Neural cell (in vitro differentiated cells): ENCODE results near the gene GH1. TPM values are rescaled to one million over a fixed set of nuclear protein-coding genes. Genes with fewer than 3 reads are reported as not detected.

ENCODE experiments used
- H2AFZ ChIP-seq: fragments of 200-600, 300-800 bp; sonication (generic), shearing (Covaris generic); 2 replicates; pipeline ENCODE4 v1.6.0; 2014; ENCODE audit warnings: low read depth, mild to moderate bottlenecking, antibody characterized with exemption, low read length, moderate library complexity
- H3F3A ChIP-seq: fragments of 200-600 bp; shearing (Covaris generic); 2 replicates; pipeline ENCODE4 v1.6.1; 2016; ENCODE audit warnings: mild to moderate bottlenecking, moderate library complexity, mixed read lengths, antibody characterized with exemption, low read length; ENCODE audit not compliant: insufficient read depth, poor library complexity, severe bottlenecking
- H3K27ac ChIP-seq: fragments of 200-600, 300-800 bp; sonication (generic), shearing (Covaris generic); 2 replicates; pipeline ENCODE4 v1.5.1; 2014; ENCODE audit warnings: mild to moderate bottlenecking, low read length, moderate library complexity
- H3K27me3 ChIP-seq: fragments of 300-800, 200-600 bp; sonication (generic), shearing (Covaris generic); 2 replicates; pipeline ENCODE4 v1.6.0; 2014; ENCODE audit warnings: mild to moderate bottlenecking, low read depth, low read length, moderate library complexity; ENCODE audit not compliant: insufficient read depth
- H3K36me3 ChIP-seq: fragments of 300-800, 200-600 bp; sonication (generic), shearing (Covaris generic); 2 replicates; pipeline ENCODE4 v1.5.1; 2014; ENCODE audit warnings: mild to moderate bottlenecking, antibody characterized with exemption, low read length, moderate library complexity; ENCODE audit not compliant: insufficient read depth
- H3K4me2 ChIP-seq: fragments of 300-800, 200-600 bp; sonication (generic), shearing (Covaris generic); 2 replicates; pipeline ENCODE4 v1.6.0; 2014; ENCODE audit warnings: mild to moderate bottlenecking, low read length
- H3K4me3 ChIP-seq: fragments of 300-800, 200-600 bp; sonication (generic), shearing (Covaris generic); 2 replicates; pipeline ENCODE4 v1.5.1; 2014; ENCODE audit warnings: mild to moderate bottlenecking, low read length, moderate library complexity
- H3K79me2 ChIP-seq: fragments of 200-600 bp; shearing (Covaris generic); replicated peaks from 2 replicates; pipeline ENCODE4 v1.6.0; 2014; ENCODE audit warnings: mild to moderate bottlenecking, low read length, moderate library complexity; ENCODE audit not compliant: insufficient read depth
- H3K9ac ChIP-seq: fragments of 300-800, 200-600 bp; sonication (generic), shearing (Covaris generic); 2 replicates; pipeline ENCODE4 v1.6.1; 2016; ENCODE audit warnings: mild to moderate bottlenecking, low read length, mixed read lengths
- H3K9me2 ChIP-seq: fragments of 200-600 bp; shearing (Covaris generic); 2 replicates; pipeline ENCODE4 v1.6.1; 2016; ENCODE audit warnings: mild to moderate bottlenecking, low read length, mixed read lengths; ENCODE audit not compliant: insufficient read depth
- H3K9me3 ChIP-seq: fragments of 200-600, 300-800 bp; sonication (generic), shearing (Covaris generic); 2 replicates; pipeline ENCODE4 v1.6.1; 2016; ENCODE audit warnings: mild to moderate bottlenecking, mixed run types, low read length, moderate library complexity, mixed read lengths
- H4K20me1 ChIP-seq: fragments of 200-600 bp; shearing (Covaris generic); 2 replicates; pipeline ENCODE4 v1.6.1; 2016; ENCODE audit warnings: mild to moderate bottlenecking, mixed run types; ENCODE audit not compliant: insufficient read depth
- CTCF ChIP-seq: fragments of 450-650 bp; IDR thresholded peaks from 2 replicates; pipeline ENCODE4 v1.5.1; 2014; ENCODE audit warnings: antibody characterized with exemption, mild to moderate bottlenecking, moderate library complexity; ENCODE audit not compliant: poor library complexity, severe bottlenecking
- EP300 ChIP-seq: fragments of 450-650 bp; conservative IDR thresholded peaks from 2 replicates; pipeline ENCODE4 v1.6.1; 2014; ENCODE audit warnings: antibody characterized with exemption, mild to moderate bottlenecking, moderate library complexity; ENCODE audit not compliant: poor library complexity, severe bottlenecking
- EZH2 ChIP-seq: fragments of 200-600, 300-800 bp; shearing (Covaris generic), sonication (generic); IDR thresholded peaks from 2 replicates; pipeline ENCODE4 v1.6.1; 2014; ENCODE audit warnings: antibody characterized with exemption, low read length, borderline replicate concordance, mild to moderate bottlenecking; ENCODE audit not compliant: insufficient read depth, poor library complexity, severe bottlenecking
- MXI1 ChIP-seq: fragments of 450-650 bp; conservative IDR thresholded peaks from 2 replicates; pipeline ENCODE4 v1.6.1; 2014; ENCODE audit warnings: antibody characterized with exemption, mild to moderate bottlenecking; ENCODE audit not compliant: poor library complexity, severe bottlenecking
- POLR2AphosphoS5 ChIP-seq: IDR thresholded peaks from 2 replicates; pipeline ENCODE4 v1.6.1; 2012
- RAD21 ChIP-seq: fragments of 450-650 bp; conservative IDR thresholded peaks from 2 replicates; pipeline ENCODE4 v1.6.1; 2014; ENCODE audit warnings: antibody characterized with exemption, mild to moderate bottlenecking, moderate library complexity
- REST ChIP-seq: IDR thresholded peaks from 2 replicates; pipeline ENCODE4 v1.6.1; 2012; ENCODE audit warnings: borderline replicate concordance
- SMC3 ChIP-seq: fragments of 450-650 bp; conservative IDR thresholded peaks from 2 replicates; pipeline ENCODE4 v1.6.1; 2014; ENCODE audit warnings: antibody characterized with exemption, mild to moderate bottlenecking, moderate library complexity; ENCODE audit not compliant: poor library complexity
- TAF1 ChIP-seq: IDR thresholded peaks from 2 replicates; pipeline ENCODE4 v1.6.1; 2012; ENCODE audit warnings: low read depth
- polyA plus RNA-seq: library from polyadenylated mRNA; depleted of rRNA; stranded (reverse); fragments of >200 nt; gene quantifications from 2 replicates; pipeline ENCODE4 v1.2.3, GENCODE V29; 2014

Gene GH1
- polyA plus RNA-seq, 1 donor from 2014 or later = not detected

DNA sequence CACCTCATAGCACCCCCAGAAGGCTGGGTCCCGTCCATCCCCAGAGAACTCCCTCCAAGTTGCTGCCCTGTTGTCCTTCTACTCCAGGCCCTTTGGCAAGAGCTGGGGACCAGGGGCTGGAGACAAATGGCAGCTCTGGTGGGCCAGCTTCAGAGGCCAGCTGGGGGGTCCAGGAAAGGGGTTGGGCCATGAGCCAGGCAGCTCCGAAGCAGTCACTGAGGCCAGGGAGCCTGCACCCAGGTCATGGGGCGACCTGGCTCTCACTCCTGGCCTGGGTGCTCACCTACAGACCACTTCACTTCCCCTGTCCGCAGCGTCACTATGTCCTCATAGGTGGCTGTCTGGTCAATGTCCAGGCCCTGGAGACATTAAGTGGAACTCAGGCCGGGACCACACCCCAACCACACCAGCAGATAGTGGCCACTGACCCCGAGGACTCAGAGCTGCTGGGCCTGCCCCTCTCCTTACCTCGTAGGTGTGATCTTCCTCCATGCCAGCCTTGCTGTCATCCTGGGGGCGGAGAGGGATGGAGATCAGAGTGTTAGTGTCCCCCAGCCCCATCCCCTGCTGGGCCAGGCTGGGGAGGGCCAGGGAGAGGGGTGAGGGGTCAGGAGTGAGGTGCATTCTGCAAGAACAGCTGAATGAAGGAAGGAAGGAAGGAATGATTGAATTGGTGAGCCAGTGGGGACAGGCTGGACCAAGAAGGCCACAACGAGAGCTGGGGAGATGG, 10.5 kb upstream of the GH1 start:
- no peaks in the 10 kb centered on the region for H3F3A ChIP-seq
- H3K4me2 ChIP-seq = no peak overlapping the region
- H2AFZ ChIP-seq = no peak overlapping the region
- no peak overlapping the region for H3K4me3 ChIP-seq
- H3K27ac ChIP-seq = no peak overlapping the region
- no peak for TF ChIP-seq CTCF
- TF ChIP-seq RAD21 = no peak
- TF ChIP-seq SMC3 = no peak
- no peak for TF ChIP-seq TAF1
- no peak for TF ChIP-seq MXI1
- no peak for TF ChIP-seq POLR2AphosphoS5
- TF ChIP-seq EP300 = no peak
- TF ChIP-seq EZH2 = no peak
- TF ChIP-seq REST = no peak
- H4K20me1 ChIP-seq = no peaks in the 10 kb centered on the region
- H3K79me2 ChIP-seq = no peaks in the 10 kb centered on the region
- H3K27me3 ChIP-seq = no peaks in the 10 kb centered on the region
- no peaks in the 10 kb centered on the region for H3K36me3 ChIP-seq
- no peaks in the 10 kb centered on the region for H3K9me3 ChIP-seq
- no peak overlapping the region for H3K9ac ChIP-seq
- no peaks in the 10 kb centered on the region for H3K9me2 ChIP-seq

- no peak overlapping the region for H2AFZ ChIP-seq
Measured at GRCh38 chr17:63928172-63928666, 9.6 kb upstream of the GH1 start.

More at GRCh38 chr17:63928172-63928666, 9.6 kb upstream of the GH1 start:
- no peak overlapping the region for H3K4me2 ChIP-seq
- no peaks in the 10 kb centered on the region for H3K79me2 ChIP-seq
- TF ChIP-seq MXI1 = no peak
- no peak for TF ChIP-seq REST
- no peaks in the 10 kb centered on the region for H3K27me3 ChIP-seq
- no peaks in the 10 kb centered on the region for H3F3A ChIP-seq
- H3K9ac ChIP-seq = no peak overlapping the region
- H3K36me3 ChIP-seq = no peaks in the 10 kb centered on the region
- H3K9me2 ChIP-seq = no peaks in the 10 kb centered on the region
- no peaks in the 10 kb centered on the region for H3K9me3 ChIP-seq
- H3K4me3 ChIP-seq = no peak overlapping the region
- H4K20me1 ChIP-seq = no peaks in the 10 kb centered on the region
- no peak overlapping the region for H3K27ac ChIP-seq
